ENCODE data around the gene LAMA2.

The LAMA2 gene

DNA sequence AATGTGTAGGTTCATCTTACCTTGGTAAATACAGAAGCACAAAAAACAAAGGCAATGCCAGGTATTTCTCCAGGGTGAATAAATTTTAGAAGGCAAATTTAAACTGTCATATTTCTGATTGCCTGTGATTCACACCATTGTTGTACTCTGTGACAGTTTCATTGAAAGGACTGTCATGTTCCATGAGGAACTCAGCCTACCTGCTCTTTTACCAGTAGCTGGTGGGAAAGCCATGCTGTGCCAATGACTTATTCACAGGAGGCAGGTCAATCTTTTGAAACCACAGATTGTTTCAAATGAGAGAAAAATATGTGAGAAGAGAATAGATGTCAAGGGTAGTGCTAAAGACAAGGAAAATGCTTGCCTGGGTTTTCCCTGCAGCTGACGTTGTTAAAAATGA lies 206.4 kb downstream of the LAMA2 start:
- no peak for DNase-seq

DNA sequence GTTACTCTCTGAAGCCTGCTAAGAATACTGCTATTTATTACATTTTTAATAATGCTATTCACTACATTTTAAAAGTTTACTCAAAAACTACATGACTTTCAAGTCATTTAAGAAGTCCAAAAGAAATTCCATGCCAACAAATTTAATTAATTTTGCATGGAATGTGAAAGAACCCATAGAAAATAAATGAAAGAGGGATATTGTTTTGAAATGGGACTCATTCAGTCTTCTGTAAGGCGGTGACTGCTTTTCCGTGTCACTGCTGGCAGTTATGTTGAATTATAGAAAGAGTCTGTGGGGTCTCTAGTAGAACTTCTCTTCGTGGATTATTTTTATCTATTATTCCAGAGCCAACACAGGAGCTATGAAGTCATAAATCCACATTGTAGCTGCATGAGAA lies 211.2 kb downstream of the LAMA2 start:
- DNase-seq, result no peak

DNA sequence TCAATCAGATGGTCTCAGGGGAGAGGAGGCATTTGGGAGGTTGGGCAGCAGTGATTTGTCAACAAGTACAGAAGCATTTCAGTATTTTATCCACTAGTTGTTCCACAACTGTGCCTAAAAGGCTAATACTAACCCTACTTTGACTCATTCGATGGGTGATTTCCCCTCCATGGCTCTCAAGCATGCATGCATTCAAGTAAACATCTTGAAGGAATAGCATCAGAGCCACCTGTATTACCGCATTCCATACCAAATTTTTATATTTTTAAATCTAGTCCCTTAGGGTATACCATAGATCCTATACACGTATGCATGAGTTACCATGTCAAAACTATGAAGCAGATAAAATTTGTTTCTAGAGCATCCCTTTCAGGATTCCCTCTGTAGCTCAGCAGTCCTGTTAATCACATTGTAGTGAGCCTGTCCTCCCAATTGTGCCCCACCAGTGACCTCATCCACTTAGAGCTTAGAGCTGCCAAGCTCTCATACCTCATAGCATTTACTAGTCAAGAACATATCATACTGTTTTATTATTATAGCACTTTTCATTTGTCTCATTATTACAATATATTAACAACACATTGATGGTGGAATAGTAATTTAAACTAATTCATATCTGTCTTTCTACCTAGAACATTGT lies 213.8 kb downstream of the LAMA2 start:
- DNase-seq, result no peak

DNA sequence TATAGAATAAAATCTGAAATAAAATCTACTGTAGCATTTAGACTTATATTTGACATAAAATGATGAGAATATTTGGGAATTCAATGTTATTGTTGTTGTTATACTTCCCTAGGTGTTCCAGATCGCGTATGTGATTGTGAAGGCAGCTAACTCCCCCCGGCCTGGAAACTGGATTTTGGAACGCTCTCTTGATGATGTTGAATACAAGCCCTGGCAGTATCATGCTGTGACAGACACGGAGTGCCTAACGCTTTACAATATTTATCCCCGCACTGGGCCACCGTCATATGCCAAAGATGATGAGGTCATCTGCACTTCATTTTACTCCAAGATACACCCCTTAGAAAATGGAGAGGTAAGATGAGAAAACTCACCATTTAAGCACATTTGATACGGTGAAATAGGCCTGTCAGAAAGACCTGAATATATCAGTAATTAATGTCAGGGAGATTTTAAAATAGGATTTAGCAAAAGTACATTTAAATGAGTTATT lies 215.2 kb downstream of the LAMA2 start:
- no peak for DNase-seq

DNA sequence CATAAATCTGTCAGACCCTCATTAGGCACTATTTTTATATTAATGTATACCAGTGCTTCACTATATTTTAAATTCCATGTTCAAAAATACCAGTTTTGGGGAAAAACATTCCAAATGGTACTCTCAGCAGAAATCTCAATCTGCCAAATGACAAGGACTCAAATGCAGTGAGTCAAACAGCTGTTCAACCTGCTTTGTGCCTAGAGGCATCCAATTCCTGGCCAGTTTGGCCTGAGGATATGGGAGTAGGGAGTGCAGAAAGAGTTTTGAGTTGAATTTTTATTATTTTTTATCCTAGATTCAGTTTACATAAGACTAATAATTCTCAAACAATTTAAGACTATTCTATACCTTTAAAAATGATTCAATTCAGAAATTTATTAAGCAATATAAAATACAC lies 216.8 kb downstream of the LAMA2 start:
- no peak for DNase-seq

DNA sequence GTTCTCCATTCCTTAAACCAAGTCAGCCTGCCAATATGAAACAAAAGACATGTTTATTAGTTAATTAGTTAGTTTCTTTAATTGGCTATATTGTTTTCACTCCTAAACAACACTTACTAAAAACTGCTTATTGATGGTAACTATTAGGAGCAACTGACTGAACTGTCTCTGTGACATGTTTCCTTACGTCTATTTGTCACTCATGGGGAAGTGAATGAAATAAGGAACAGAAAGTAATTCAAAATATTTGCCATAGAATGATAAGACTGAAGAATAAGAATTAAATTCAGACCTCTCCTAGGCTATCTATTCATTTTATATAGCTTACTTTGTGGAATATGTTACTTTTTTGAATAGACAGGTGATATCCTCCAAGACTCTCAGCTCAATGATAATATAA lies 217.2 kb downstream of the LAMA2 start:
- DNase-seq, result no peak

DNA sequence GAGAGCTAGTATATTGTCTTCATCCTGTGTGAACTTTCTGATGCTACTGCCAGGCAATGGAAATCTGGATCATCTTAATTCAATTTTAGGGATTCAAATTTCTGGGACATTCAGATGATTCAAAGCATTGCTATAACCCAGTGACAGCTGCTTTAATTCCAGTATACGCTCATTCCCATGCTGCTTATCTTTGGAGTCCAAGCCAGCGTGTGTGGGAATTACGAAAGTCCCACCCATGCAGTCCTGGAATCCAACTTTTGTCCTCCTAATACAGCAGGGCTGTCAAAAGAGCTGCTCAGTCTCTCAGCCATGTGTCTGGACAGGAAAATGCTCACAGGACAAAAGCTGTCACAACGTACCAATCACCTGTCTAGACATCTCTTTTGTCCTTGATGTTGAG lies 219.8 kb downstream of the LAMA2 start:
- no peak for DNase-seq

DNA sequence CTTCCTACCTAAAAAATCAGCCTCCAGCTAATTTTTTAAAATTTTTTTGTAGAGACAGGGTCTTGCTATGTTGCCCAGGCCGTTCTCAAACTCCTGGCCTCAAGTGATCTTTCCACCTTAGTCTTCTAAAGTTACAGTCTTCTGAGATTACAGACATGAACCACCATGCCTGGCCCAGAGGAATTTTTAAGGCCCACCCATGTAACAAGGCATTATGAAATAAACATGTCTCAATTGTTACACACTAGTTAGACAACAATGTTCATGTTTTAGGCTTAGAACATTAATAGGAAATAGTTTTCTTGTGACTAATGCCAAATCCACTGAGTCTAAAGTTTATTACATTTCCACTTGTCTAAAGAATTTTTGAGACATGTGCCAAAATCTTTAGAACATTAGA lies 221.2 kb downstream of the LAMA2 start:
- no peak for DNase-seq

DNA sequence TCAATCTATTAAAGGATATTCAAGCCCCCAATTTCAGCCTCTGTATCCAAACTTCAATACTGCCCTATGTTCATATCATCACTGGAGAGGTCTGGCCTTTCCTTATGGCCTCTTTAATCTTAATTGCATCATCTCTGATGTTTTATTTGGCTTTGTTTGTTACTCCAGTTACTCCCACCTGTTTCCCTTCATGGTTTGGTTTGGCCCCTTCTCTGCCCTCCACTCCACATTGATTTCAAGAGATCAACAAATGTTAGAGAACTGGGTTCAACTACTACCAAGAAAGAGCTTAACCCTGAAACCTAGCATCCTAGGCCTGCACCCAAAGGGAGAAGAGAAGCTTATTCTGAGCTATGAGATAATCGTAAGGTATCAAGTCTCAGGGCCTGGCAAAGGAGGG lies 221.6 kb downstream of the LAMA2 start:
- DNase-seq, result no peak

DNA sequence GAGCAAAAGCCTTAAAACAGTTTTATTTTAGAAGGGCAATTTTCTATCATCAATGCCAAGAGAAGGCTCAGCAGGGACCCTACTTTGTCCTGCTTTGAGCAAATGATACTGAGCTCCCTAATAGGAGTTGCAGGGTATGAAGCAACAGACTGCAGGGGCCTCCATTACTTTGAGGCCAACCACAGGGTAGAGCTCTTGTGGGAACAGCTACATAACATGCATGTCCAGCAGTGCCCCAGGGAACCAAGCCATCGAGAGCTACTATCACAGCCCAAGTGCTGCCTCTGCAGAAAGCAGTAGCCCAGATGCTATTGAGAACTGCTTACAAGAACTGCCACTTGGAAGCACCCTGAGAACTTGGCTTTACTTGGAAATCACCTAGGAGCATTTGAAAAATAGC lies 222.1 kb downstream of the LAMA2 start:
- DNase-seq, result no peak

DNA sequence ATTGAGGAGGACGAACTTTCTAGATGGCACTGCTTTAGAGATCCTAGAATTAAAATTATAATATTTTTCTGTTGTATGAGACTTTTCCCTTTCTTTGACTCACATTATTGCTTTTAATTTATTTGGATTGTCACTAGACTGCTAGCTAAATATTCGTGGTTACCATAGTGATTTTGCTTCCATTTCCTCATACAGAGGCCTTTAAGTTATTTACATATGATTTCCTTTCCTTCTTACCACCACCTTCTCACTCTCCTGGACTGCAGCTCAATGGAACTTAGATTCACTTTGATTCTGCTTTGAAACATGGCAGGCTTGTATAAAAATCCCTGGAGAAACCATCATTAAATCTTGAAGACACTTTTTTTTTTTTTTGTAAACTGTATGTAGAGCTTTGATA lies 222.9 kb downstream of the LAMA2 start:
- DNase-seq, result no peak

DNA sequence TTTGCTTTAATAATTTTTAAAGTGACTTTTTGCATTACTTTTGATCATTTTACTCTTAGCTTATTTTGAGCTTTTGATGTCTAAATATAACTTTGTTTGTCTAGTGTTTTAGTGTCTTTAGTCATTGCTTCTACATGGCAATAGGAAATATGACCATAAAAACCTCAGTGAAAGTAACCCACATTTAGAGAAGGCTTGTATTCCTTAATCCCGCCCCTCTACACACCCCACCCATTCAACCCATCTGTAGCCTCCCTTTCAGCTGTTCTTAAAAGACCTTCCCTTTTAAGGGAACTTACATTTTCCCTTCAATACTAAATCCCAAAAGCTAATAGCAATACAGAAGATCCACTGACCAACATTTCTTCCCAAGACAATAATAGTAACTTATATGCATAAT lies 225.4 kb downstream of the LAMA2 start:
- no peak for DNase-seq

DNA sequence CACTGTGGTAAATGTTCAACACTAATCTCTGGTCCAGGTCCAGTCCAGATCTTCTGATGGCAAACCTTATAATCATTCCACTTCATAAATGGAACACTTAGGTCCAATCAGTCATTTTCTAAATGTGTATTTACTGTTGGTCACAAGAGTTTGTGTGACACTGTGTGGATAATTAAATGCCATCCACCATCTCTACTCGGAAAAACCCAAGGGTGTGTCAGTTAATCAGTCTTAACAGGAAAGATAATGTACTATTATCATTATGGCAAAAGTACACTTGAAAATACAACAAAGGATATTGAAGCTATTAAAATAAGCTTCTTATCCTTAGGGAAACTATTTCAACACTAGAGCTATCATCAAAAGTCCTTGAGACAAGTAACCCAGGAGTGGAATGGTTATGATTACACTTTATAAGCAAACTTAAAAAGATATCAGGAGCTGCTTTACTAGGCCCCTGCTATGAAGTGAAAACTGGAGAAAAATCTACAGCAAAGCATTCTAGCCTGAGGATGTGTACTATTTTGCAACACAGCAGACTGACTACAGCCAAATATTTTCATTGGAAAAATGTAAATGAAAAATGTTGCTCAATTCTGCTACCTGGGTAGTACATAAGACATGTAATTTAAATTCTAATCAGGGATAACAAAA lies 227.9 kb downstream of the LAMA2 start:
- DNase-seq, result no peak

DNA sequence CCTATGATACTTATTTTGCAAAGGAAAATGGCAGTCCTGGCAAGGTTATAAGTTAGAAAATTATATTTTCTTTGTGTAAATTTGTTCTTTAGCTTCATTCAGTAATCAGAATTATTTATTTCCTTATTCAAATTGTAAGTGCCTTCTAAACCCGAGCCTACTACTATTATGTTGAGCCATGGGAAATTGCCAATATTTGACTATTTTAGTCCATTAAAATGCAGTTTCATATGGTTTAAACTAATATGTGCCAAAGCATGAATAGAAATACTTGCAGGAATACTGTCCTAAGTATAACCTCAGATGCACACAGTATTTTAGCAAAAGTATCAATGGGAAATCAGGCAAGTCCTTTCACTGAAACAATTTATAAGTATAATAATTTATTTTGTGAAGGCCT lies 228.4 kb downstream of the LAMA2 start:
- DNase-seq, result no peak

DNA sequence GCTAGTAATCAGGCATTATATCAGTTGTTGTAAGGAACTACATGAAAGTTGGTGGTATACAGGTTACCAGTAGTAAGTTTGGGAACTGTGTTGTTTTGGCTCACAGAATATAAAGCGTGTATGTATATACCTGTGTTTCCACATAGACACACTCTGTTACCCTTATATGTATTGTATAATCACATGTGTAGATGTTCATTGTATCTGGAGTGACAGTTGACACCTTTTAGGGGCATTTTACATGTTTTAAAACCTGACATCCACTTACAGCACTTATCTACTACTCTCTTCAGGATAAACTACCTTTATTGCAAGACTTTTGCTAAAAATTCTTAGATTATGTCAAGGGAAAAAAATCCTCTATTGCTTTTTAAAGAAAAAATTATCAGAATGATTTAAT lies 228.9 kb downstream of the LAMA2 start:
- DNase-seq, result no peak

DNA sequence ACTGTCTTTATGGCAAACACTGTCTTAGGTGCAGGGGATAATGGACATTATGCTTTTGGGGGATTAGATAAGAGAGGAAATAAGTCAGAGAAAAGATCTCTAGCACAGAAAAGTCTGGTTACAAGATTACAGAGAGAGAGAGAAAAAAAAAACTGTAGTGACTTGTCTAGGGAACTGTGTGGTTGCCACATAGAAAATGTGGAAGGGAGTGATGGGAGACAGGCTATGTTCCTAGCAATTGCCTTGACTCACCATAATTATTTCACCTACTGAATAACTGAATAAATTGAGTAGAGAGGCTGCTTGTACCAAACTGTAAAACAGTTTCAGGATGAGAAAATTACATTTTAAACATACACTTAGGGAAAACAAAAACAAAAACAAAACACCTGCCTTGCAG lies 229.7 kb downstream of the LAMA2 start:
- no peak for DNase-seq

DNA sequence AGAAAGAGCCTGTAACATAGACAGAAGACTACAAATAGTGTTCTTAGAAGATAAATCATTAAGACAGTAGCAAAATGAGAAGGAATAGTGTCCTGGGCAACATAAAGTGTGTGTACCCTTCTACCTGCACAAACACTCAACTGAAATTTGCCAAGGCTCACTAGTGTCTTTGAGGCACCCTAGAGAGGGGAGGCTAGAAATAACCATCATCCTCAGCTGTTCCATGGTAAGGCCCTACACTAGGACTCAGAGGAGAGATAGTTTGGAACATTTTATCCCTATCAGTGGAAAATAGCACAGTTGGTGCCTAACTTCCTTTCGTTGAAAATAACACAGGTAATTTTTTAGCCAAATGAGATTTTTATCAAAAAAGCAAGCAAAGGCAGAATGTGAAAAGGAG lies 230.7 kb downstream of the LAMA2 start:
- DNase-seq, result no peak

DNA sequence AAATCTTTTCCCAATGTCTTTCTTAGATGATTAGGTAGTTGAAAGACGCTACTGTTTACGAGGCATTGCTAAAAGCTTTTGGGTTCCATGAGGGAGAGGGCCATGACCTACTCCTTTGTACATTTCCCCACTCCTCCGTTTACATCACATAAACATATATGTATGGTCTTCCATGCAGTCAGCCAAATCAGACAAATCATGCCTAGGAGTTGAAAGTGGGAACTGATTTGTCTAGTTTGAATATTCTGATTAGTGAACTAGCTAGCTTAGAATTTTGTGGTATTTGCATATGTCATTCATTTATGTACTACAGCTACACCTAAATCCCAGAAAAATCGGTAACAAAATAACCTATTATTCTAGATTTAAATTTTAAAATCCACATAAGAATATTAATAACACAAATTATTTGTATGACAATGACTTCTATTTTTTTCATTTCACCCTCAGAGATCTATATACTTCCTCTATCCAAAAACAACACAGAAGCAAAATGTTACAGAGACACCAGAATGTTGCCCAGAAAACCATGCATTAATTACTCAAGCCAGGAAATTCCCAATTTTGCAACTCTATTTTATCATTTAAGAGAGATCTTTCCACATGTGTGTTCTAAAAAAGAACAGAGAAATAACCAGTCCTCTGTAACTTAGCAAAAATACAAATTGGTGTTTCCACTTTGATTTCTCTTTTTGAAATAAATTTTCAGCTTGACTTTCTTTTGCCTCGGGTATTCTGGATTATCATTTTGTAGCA lies 231.9 kb downstream of the LAMA2 start:
- DNase-seq, result no peak

DNA sequence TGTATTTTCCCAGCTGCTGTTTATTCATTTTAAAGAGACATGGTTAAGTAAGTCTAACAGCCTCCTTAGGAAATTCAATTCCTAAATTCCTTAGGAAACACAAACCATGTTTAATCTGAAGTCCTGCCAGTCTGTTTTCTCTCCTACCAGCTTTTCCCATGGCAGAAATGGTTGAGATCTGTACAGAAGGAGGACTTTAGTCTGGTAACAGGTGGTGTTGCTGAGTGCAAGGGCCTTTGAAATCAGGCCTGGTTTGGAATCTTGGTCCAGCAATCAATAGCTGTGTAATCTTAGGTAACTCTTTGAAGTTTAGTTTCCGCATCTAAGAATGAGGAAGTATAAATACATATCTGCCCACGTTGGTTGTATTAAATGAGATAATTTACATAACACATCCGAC lies 232.5 kb downstream of the LAMA2 start:
- DNase-seq, result no peak

DNA sequence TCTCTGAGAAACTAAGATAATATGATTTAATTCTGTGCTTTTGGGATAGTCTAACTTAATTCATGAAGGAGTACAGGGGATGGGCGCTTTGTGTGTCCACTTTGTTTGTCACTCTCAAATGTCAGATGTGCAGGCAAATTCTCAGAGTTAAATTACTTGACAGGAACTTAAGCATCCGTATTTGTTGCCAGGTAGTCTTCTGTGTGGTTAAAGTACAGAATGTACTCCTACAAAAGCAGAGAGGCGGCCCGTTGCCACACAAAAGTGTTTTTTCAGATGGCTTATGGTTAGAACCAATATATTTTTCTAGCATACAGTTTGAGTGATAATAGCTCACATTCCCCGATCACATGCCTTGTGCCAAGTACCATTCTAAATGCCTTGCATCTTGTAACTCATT lies 234.4 kb downstream of the LAMA2 start:
- DNase-seq, result no peak

DNA sequence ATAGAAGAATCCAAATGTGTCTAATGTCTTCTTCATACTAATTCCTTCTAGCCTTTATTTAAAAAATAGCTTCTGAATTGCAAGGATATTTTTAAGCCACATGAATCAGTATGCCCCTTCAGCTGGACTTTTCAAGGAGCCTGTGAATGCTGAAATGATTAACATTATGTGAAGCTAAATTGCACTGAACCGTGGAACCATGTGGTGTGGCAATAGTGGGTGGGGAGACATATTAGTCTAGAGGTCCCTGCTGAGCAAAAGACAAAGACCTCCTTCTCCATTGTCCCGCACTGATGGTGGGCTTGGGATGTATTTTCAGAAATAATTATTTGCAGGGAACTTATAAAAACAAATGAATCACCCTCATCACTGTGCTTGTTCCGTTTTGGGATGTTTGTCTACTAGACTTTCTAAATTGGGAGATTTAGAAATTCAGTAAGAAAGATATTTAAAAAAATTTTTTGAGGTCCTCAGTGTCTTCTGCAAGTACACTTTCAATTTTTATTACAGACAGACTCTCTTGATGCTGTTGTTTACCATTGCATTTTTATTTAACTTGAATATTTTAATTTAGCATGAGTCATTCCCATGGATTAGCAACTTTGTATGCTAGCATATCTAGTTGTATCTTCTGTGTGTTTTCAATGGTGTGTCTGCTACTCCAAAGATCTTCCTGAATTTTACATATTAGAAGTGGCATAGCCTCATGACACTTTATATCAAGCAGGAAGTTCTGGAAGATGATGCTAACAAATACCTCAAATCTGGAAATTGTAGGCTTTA lies 238.1 kb downstream of the LAMA2 start:
- DNase-seq, result no peak

DNA sequence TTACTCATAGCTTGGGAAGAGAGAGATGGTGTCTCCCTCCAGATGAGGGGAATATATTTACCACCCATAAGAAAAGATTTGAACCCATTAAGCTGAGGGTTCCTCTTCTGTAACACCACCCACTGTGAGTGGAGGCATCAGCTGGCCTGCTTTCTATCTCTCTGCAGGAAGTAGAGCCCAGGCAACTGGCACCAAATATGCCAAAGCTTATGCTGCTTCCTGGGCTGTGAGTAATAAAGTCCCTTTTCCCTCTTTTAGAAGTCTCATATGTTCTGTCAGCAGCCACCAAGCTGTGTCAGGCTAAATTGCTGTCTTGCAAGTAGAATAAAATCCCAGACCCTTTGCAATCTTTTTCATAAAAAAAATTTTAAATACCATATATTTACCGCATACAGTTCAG lies 241.4 kb downstream of the LAMA2 start:
- no peak for DNase-seq

DNA sequence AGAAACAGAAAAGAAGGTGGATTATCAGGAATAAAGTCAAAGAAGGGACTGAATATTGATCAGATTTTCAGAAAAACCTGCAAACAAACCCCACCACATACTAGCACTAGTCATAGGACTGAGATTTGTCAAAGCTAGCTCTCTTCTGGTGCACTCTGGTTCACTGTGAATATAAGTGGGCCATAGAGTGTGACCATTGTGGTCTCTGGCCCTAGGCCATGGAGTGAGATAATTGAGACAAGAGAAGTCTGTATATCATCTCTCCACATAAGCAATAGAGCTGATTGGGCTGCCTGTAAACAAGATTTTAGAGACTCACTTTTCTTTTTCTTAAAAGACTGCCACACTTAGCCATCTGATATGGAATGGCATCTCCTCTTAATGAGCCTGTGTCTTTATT lies 247.2 kb downstream of the LAMA2 start:
- DNase-seq, result no peak

Measured in NCI-H446 treated with DMSO at 0.1 percent for 48 hours (cell line).